H9 (cell line): ENCODE data around the gene FHIT. TPM values are rescaled to one million over a fixed set of nuclear protein-coding genes. Genes with fewer than 3 reads are reported as not detected.

Experiments
- DNase-seq: peaks from one replicate; pipeline ENCODE4 v3.0.0-alpha.2; 2017
- H2AFZ ChIP-seq: one replicate; pipeline ENCODE4 v1.6.1; 2013; ENCODE audit warnings: mild to moderate bottlenecking, low read length, control low read depth, moderate library complexity
- H2AK5ac ChIP-seq: 2 replicates; pipeline ENCODE4 v1.6.1; 2013; ENCODE audit warnings: low read length, control low read depth, mixed read lengths; ENCODE audit not compliant: insufficient read length
- H2BK120ac ChIP-seq: one replicate; pipeline ENCODE4 v1.6.1; 2013; ENCODE audit warnings: low read depth, mild to moderate bottlenecking, low read length, control low read depth, inconsistent platforms; ENCODE audit not compliant: poor library complexity, severe bottlenecking
- H2BK12ac ChIP-seq: 2 replicates; pipeline ENCODE4 v1.6.1; 2013; ENCODE audit warnings: low read length, control low read depth, mixed read lengths, low read depth; ENCODE audit not compliant: insufficient read length
- H2BK15ac ChIP-seq: 2 replicates; pipeline ENCODE4 v1.6.1; 2013; ENCODE audit warnings: low read depth, low read length, control low read depth
- H2BK20ac ChIP-seq: one replicate; pipeline ENCODE4 v1.6.1; 2013; ENCODE audit warnings: low read depth, mild to moderate bottlenecking, low read length, control low read depth, inconsistent platforms; ENCODE audit not compliant: poor library complexity, severe bottlenecking
- H2BK5ac ChIP-seq: 2 replicates; pipeline ENCODE4 v1.6.1; 2013; ENCODE audit warnings: low read length, control low read depth, mixed read lengths; ENCODE audit not compliant: insufficient read length
- H3K14ac ChIP-seq: 2 replicates; pipeline ENCODE4 v1.6.1; 2013; ENCODE audit warnings: low read length, control low read depth; ENCODE audit not compliant: insufficient read depth
- H3K18ac ChIP-seq: 2 replicates; pipeline ENCODE4 v1.6.1; 2013; ENCODE audit warnings: low read depth, mild to moderate bottlenecking, mixed read lengths, low read length, control low read depth; ENCODE audit not compliant: insufficient read length
- H3K23ac ChIP-seq: 2 replicates; pipeline ENCODE4 v1.6.1; 2013; ENCODE audit warnings: low read length, control low read depth, mixed read lengths, low read depth; ENCODE audit not compliant: insufficient read length
- H3K23me2 ChIP-seq: 2 replicates; pipeline ENCODE4 v1.6.1; 2013; ENCODE audit warnings: low read depth, mild to moderate bottlenecking, mixed read lengths, low read length, control low read depth; ENCODE audit not compliant: insufficient read length, poor library complexity, severe bottlenecking
- H3K27ac ChIP-seq: 2 replicates; pipeline ENCODE4 v1.5.1; 2013; ENCODE audit warnings: low read length, control low read depth, mixed read lengths, low read depth; ENCODE audit not compliant: insufficient read length
- H3K27me3 ChIP-seq: 2 replicates; pipeline ENCODE4 v1.6.1; 2013; ENCODE audit warnings: low read length, control low read depth, inconsistent platforms; ENCODE audit not compliant: insufficient read depth
- H3K4ac ChIP-seq: 2 replicates; pipeline ENCODE4 v1.6.1; 2013; ENCODE audit warnings: low read depth, mild to moderate bottlenecking, control low read depth, inconsistent platforms, low read length, moderate library complexity
- H3K4me1 ChIP-seq: 2 replicates; pipeline ENCODE4 v1.6.1; 2013; ENCODE audit warnings: low read length, control low read depth, inconsistent platforms; ENCODE audit not compliant: insufficient read depth
- H3K4me2 ChIP-seq: 2 replicates; pipeline ENCODE4 v1.6.1; 2013; ENCODE audit warnings: low read length, control low read depth, mixed read lengths; ENCODE audit not compliant: insufficient read length, insufficient read depth
- H3K56ac ChIP-seq: 2 replicates; pipeline ENCODE4 v1.6.1; 2013; ENCODE audit warnings: low read depth, mild to moderate bottlenecking, mixed read lengths, low read length, control low read depth; ENCODE audit not compliant: insufficient read length
- H3K79me1 ChIP-seq: 2 replicates; pipeline ENCODE4 v1.6.1; 2013; ENCODE audit warnings: low read depth, mild to moderate bottlenecking, moderate library complexity, low read length, control low read depth, inconsistent platforms; ENCODE audit not compliant: insufficient read depth, poor library complexity, severe bottlenecking
- H3K79me2 ChIP-seq: 2 replicates; pipeline ENCODE4 v1.6.1; 2013; ENCODE audit warnings: low read length, control low read depth, inconsistent platforms; ENCODE audit not compliant: insufficient read depth
- H3K9ac ChIP-seq: 2 replicates; pipeline ENCODE4 v1.6.1; 2013; ENCODE audit warnings: low read length, control low read depth, mixed read lengths; ENCODE audit not compliant: insufficient read length; ENCODE audit errors: extremely low read depth
- H3K9me3 ChIP-seq: one replicate; pipeline ENCODE4 v1.6.1; 2013; ENCODE audit warnings: low read depth, low read length, inconsistent platforms; ENCODE audit not compliant: control insufficient read depth
- H3T11ph ChIP-seq: one replicate; pipeline ENCODE4 v1.6.1; 2013; ENCODE audit warnings: mild to moderate bottlenecking, low read length, control low read depth, inconsistent platforms
- H4K20me1 ChIP-seq: one replicate; pipeline ENCODE4 v1.6.1; 2013; ENCODE audit not compliant: control insufficient read depth, insufficient read length, insufficient read depth
- H4K5ac ChIP-seq: 2 replicates; pipeline ENCODE4 v1.6.1; 2013; ENCODE audit warnings: low read depth, mild to moderate bottlenecking, mixed read lengths, low read length, control low read depth; ENCODE audit not compliant: insufficient read length
- H4K8ac ChIP-seq: replicated peaks from 2 replicates; pipeline ENCODE4 v1.6.1; 2013; ENCODE audit warnings: low read length, control low read depth, mixed read lengths, low read depth; ENCODE audit not compliant: insufficient read length
- H4K91ac ChIP-seq: 2 replicates; pipeline ENCODE4 v1.6.1; 2013; ENCODE audit warnings: low read depth, mild to moderate bottlenecking, moderate library complexity, mixed read lengths, low read length, control low read depth; ENCODE audit not compliant: insufficient read length
- H3K27ac Mint-ChIP-seq, 3 experiments: 2 replicates in 2 of 3; 3 replicates in 1 of 3; pipeline ENCODE4 v1.8.0; 2020 to 2021; ENCODE audit warnings: mixed read lengths in 3 of 3, mild to moderate bottlenecking in 1 of 3, moderate library complexity in 1 of 3
- H3K27me3 Mint-ChIP-seq: 2 replicates; pipeline ENCODE4 v1.8.0; 2021; ENCODE audit warnings: low read depth, mild to moderate bottlenecking, moderate library complexity, mixed read lengths
- H3K36me3 Mint-ChIP-seq, 3 experiments: 2 replicates in 2 of 3; 3 replicates in 1 of 3; pipeline ENCODE4 v1.8.0; 2020 to 2021; ENCODE audit warnings: low read depth in 3 of 3, mixed read lengths in 3 of 3; ENCODE audit not compliant: insufficient read depth in 1 of 3
- H3K4me1 Mint-ChIP-seq, 2 experiments: 2 replicates each; pipeline ENCODE4 v1.8.0; 2020; ENCODE audit warnings: mixed read lengths in 2 of 2
- H3K4me3 Mint-ChIP-seq, 2 experiments: 2 replicates in 1 of 2; 3 replicates in 1 of 2; pipeline ENCODE4 v1.8.0; 2020 to 2021; ENCODE audit warnings: mild to moderate bottlenecking in 2 of 2, mixed read lengths in 2 of 2, moderate library complexity in 1 of 2
- H3K9me3 Mint-ChIP-seq, 2 experiments: 2 replicates in 1 of 2; 3 replicates in 1 of 2; pipeline ENCODE4 v1.8.0; 2020; ENCODE audit warnings: mild to moderate bottlenecking in 2 of 2, mixed read lengths in 2 of 2, moderate library complexity in 1 of 2
- CTCF ChIP-seq: fragments of 200-600 bp; sonication (generic); conservative IDR thresholded peaks from 3 replicates; pipeline ENCODE4 v1.8.0; 2021; ENCODE audit warnings: antibody characterized with exemption, mild to moderate bottlenecking
- WGBS: extraction: QIAGEN DNeasy Blood & Tissue Kit; methylation state at CpG from one replicate; pipeline ENCODE4 v1.1.7; 2013; ENCODE audit warnings: missing lambda C conversion rate, low lambda C conversion rate, mixed read lengths; ENCODE audit not compliant: insufficient read length; ENCODE audit errors: extremely low coverage; 5-methylcytosine and 5-hydroxymethylcytosine counted together
- total RNA-seq: library from RNA; stranded (reverse); gene quantifications from 2 replicates; pipeline ENCODE4 v1.2.1, GENCODE V29; 2021

FHIT gene
- total RNA-seq, 1 experiment from 2014 or later: 3.0 TPM

GRCh38 chr3:59992578-59992977 is 1258.7 kb downstream of the FHIT start:
- H3K23ac ChIP-seq: no peak overlapping the region
- TF ChIP-seq CTCF: no peak
- peaks cover 14% of the 10 kb centered on the region in 2 experiments for H3K4me1 Mint-ChIP-seq
- H4K8ac ChIP-seq: no peak overlapping the region
- H4K91ac ChIP-seq: no peak overlapping the region
- H3K14ac ChIP-seq: no peak overlapping the region
- H3K56ac ChIP-seq: no peak overlapping the region
- H2BK12ac ChIP-seq: no peak overlapping the region
- no peaks in the 10 kb centered on the region for H3K4me1 ChIP-seq
- H3T11ph ChIP-seq: no peak overlapping the region
- H4K5ac ChIP-seq: no peak overlapping the region
- no peak overlapping the region for H3K9ac ChIP-seq
- no CpG with 5 or more reads among the region's 4 CpGs for WGBS
- no peak overlapping the region for H3K27ac ChIP-seq
- H3K23me2 ChIP-seq: no peaks in the 10 kb centered on the region
- H2BK5ac ChIP-seq: no peak overlapping the region
- H2AFZ ChIP-seq: no peak overlapping the region
- no peak overlapping the region for H2BK120ac ChIP-seq
- no peak overlapping the region for H2AK5ac ChIP-seq
- no peak overlapping the region for H3K27ac Mint-ChIP-seq
- H3K27me3 Mint-ChIP-seq: no peaks in the 10 kb centered on the region
- H2BK15ac ChIP-seq: no peak overlapping the region
- DNase-seq: no peak
- H3K27me3 ChIP-seq: no peaks in the 10 kb centered on the region
- no peaks in the 10 kb centered on the region for H3K9me3 Mint-ChIP-seq
- no peak overlapping the region for H3K4ac ChIP-seq
- H3K36me3 Mint-ChIP-seq: no peaks in the 10 kb centered on the region
- H3K79me2 ChIP-seq: no peaks in the 10 kb centered on the region
- no peak overlapping the region for H3K4me2 ChIP-seq
- no peaks in the 10 kb centered on the region for H3K9me3 ChIP-seq
- H3K18ac ChIP-seq: no peak overlapping the region
- H3K79me1 ChIP-seq: no peaks in the 10 kb centered on the region
- H3K4me3 Mint-ChIP-seq: no peak overlapping the region
- H4K20me1 ChIP-seq: no peaks in the 10 kb centered on the region
- H2BK20ac ChIP-seq: no peak overlapping the region
